GM21367 (cell line): ENCODE data around the gene SLAMF6.
"Not testable (repeated sequence)": the region's sequence is repeated elsewhere in the genome, so short reads cannot be mapped to it uniquely, and the experiment has no call there.

Source experiments
- ATAC-seq: cut with Tn5 transposase; IDR thresholded peaks from one replicate; pipeline ENCODE4 v1.9.1; 2021; ENCODE audit not compliant: unreplicated experiment

Gene SLAMF6

DNA sequence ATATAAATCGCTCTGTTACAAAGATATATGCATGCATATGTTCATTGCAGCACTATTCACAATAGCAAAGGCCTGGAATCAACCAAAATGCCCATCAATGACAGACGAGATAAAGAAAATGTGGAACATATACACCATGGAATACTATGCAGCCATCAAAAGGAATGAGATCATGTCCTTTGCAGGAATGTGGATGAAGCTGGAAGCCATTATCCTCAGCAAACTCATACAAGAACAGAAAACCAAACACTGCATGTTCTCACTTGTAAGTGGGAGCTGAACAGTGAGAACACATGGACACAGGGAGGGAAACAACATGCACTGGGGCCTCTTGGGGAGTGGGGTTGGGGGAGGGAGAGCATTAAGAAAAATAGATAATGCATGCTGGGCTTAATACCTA is 5.5 kb downstream of the SLAMF6 start:
- not testable (repeated sequence) for ATAC-seq

DNA sequence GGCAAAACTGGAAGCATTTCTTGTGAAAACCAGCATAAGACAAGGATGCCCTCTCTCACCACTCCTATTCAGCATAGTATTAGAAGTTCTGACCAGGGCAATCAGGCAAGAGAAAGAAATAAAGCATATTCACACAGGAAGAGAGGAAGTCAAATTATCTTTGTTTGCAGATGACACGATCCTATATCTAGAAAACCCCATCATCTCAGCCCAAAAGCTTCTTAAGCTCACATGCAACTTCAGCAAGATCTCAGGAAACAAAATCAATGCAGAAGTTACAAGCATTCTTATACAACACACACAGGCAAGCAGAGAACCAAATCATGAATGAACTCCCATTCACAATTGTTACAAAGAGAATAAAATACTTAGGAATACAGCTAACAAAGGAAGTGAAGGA is 7.1 kb downstream of the SLAMF6 start:
- not testable (repeated sequence) for ATAC-seq

DNA sequence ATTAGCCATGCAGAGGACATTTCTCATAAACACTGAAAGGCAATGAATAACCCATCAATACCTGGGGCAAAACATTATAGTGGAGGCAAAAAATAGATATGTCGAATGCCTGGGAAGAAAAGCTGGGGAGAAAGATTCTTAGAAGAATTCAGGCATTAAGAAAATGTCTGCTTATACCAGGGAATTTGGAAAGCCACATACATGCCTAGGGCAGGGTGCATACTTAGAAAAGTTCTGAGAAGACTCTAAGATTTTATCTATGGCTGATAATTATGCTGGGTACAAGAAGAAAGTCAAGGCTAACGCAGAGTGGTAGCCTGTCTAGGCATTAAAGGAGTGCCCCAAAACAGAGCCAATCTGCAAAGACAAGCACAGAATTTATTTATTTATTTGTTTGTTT is 18.4 kb downstream of the SLAMF6 start:
- ATAC-seq, result no peak

DNA sequence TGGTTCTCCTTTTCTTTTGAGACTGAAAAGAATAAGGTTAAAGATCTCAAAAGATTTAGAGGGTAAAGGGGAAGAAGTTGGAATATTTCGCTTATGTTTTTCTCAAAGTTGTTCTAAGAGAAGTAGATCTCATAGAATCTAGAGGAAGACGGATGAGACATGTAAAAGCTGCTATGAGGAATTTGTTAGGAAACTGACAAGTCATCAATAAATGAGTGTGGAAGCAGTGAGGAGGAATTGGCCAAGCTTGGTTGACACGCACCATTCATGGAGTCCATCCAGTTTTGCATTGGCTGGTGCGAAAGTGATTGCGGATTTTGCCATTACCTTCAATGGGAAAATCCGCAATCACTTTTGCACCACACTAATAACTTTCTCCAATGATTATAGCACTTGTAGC is 20.0 kb downstream of the SLAMF6 start:
- ATAC-seq, result no peak

DNA sequence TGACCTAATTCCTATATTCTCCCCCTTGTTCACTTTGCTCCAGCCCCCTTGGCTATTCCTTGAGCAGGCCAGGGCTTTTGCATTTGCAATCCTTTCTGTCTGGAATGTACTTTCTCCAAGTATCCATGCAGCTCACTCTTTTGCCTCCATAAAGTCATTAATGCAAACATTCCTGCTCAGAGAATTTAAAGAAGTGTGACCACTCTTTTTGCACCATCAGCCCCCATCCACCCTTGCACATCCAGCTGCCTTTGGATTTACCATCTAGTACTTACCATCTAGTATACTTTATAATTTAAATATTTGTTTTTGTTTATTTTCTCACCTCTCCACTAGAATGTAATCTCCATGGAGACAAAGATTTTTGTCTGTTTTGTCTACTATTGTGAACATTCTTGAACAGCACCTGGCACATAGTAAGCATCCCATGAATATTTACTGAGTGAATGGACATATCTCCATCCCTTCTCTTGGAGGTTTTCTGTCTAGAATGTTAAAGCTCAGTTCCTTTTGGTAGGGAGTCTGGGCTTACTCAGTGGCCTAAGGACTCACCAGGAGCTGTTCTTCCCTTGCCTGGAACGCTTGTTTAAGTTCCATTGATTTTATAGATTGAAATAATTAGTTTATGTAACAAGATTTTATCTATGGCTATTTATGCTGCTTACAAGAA is 22.6 kb downstream of the SLAMF6 start:
- ATAC-seq, result no peak

DNA sequence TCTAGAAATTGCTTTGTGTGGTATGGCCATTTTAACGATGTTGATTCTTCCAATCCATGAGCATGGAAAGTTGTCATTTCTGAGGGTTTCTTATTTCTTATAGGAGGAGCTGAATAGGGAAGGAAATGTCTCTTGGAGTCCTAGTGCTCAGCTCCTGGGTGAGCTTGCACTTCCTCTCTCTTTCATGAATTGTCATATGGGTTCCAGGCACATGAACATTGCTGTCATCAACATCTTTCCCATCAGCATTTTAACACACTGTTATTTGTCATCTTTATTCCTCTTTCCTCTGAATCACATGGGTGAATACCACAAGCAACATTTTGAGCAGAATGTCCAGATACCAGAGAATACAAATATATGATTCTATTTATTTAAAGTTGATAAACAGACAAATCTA is 23.4 kb downstream of the SLAMF6 start:
- no peak for ATAC-seq

DNA sequence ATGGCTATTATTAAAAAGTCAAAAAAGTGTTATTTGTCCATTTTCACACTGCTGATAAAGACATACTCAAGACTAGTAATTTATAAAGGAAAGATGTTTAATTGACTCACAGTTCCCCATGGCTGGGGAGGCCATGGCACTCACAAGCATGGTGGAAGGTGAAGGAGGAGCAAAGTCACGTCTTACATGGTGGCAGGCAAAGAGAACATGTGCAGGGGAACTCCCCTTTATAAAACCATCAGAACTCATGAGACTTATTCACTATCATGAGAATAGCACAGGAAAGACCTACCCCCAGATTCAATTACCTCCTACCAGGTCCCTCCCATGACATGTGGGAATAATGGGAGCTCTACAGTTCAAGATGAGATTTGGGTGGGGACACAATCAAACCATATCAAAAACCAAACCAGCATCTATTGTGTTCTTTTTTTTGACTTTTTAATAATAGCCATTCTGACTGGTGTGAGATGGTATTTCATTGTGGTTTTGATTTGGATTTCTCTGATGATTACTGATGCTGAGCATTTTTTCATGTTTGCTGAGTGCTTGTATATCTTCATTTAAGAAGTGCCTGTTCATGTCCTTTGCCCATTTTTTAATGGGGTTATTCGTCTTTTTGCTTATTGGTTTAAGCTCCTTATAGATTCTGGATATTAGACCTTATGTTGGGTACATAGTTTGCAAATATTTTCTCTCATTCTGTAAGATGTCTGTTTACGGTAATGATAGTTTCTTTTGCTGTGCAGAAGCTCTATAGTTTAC is 24.6 kb downstream of the SLAMF6 start:
- not testable (repeated sequence) for ATAC-seq

DNA sequence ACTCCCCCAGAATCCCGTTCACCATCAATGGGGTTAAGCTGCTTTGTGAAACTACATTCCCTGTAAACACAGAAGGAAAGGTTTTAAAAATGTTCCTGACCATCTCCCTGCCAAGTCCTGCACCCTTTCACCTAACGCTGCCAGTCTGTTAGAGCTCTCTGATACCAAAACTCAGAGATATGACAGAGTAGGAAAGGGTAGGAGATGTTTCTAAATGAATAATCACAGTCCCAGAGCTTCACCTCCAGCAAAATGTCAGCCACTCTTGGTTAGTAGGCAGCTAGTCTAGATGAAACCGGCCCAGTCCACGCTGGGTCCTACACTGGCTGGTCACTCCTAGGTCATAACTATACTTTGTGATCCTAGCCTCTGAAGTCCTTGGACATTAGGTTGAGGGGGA is 26.7 kb downstream of the SLAMF6 start:
- ATAC-seq, result no peak

DNA sequence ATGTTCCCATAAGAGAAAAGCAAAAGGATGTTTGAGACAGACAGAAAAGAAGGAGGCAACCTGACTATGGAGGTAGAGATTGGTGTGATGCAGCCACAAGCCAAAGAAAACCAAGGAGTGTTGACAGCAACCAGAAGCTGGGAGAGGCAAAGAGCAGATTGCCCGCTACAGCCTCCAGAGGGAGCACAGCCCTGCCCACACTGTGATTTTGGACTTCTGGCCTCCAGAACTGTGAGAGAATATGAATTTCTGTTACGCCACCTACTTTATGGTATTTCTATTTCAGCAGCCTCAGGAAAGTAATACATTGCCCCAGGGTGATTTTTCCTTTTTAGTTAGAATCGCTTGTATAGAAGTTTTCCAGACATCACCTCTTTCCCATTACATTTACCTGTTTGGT is 28.4 kb downstream of the SLAMF6 start:
- ATAC-seq, result no peak

DNA sequence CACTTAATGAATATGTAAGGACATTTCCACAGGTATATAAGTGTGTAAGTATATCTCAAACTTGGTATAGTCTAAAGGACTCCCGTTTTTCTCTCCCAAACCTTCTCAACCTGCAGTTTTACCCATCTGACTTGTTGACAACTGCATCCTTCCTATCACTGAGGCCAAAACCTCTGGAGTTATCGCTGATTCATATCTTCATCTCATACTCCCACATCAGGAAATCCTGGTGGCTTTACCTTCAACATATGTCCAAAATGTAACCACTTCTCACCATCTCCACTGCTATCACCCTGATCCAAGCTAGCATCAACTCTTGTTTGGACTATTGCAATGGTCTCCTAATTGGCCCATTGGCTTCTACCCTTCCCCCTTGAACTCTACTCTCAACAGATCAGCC is 30.4 kb downstream of the SLAMF6 start:
- no peak for ATAC-seq

DNA sequence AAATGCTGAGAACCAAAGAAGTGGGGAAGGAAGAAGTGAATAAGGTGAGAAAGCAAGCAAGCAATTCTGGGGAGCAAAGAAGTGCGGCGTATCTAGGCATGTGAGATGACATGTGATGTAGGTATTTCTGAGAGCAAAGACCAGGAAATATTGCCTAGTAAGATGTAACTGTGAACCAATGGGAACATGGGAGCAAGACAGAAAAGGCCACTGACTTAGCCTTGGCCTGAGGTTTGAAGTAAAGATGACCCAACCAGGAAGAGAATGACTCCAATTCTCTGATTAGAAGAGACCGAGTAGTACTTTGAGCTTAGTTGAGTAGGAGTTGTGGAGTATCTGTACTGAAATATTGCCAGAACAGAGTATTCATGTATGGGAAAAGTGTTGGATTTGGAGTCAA is 31.1 kb downstream of the SLAMF6 start:
- ATAC-seq, result no peak

DNA sequence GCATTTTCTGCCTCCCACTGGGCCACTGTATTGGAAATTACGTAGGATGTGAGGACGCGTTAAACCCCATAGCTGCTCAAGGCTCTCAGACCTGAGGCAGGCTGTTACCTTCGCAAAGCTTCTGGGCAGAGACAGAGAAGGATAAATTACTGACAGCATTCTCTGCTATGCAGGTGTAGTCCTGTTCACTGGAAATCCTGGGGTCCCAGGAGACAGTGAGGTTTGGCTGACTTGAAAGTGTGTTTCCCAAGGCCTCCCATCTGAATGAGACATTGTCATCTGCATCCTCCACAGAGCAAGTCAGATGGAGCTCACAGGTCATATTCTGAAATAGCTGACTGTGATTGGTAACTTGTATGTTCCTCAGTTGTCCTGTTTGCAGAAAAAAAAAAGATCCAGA is 32.0 kb downstream of the SLAMF6 start:
- no peak for ATAC-seq

DNA sequence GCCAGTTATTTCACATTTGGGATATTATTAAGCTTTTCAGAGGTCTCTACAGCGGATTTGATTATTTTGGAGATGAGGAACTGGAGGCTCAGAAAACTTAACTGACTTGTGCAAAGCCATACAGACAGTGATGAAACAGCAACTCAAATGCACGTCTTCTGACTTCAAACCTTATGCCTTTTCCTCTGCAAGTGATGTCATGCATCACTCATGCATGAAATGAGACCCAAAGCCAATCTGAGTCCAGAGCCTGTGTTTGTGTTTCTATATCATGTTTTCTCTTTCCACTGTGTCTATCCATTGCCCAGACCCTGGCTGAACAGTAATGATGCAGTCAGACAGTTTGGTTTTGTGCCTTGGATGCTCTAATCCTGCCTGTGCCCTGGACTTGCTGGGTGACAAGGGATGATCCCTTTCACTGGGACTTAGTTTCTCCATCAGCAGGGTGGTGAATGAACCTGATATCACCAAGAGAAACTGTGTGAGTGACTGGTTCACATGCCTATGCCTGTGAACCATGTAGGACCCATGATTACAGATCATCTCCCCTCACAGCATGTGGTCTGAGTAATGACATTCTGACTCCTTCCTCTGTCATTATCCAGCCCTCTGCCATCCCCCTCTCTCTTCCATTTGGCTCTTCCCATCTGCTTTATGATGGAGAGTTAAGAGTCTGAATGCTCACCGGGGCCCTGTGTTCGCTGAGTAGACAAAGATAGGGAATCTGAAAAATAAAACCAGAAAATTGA is 33.4 kb downstream of the SLAMF6 start:
- ATAC-seq, result no peak

DNA sequence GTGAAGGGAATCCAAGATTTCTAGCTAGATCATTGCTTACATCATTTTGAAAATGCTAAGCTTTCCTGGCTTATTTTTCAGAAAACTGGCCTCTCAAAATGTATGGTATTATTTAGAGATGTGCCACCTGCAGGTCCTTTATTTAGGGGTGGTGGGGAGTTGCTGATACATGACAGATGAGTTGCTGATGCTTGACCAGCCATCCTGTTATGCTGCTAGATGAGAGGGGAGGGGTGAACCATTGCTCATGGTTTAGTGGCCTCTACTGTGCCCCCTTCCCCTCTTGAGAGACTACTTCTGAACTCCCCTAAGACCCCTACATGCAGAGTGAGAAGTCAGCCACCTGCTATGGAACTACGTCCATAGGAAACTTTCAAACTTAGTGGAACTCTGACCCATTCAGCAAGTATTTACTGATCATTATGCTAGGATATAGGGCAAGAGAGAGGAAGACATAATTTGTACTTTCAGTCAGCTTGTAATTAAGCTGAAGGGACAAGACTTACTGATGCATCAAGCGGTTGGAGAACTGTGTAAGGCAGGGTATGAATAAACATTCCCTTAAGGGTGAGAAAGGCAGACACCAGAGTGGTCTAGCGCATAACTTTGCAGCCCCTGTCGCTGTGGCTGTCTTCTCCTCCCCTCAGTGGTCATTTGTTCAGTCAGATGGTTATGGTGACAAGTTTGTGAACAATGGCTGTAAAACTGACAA is 34.6 kb downstream of the SLAMF6 start:
- no peak for ATAC-seq

DNA sequence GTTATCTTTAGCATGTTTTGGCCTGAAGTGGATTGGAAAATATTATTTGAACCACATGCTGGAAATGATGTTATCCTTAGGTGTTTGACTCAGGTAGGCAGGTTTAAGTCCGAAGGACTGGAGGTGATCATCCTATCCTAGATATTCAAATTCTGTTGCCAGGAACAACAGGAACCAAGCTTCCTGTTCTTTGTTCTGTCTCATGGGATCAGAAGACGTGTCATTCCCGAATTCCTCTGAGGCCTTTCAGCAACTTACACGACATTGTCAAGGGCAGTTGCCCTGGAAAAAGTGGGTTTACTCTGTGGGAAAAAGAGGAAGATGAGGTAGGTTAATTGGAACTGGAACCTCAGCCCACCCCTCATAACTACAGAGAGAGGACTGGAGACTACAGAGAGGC is 36.6 kb downstream of the SLAMF6 start:
- no peak for ATAC-seq

DNA sequence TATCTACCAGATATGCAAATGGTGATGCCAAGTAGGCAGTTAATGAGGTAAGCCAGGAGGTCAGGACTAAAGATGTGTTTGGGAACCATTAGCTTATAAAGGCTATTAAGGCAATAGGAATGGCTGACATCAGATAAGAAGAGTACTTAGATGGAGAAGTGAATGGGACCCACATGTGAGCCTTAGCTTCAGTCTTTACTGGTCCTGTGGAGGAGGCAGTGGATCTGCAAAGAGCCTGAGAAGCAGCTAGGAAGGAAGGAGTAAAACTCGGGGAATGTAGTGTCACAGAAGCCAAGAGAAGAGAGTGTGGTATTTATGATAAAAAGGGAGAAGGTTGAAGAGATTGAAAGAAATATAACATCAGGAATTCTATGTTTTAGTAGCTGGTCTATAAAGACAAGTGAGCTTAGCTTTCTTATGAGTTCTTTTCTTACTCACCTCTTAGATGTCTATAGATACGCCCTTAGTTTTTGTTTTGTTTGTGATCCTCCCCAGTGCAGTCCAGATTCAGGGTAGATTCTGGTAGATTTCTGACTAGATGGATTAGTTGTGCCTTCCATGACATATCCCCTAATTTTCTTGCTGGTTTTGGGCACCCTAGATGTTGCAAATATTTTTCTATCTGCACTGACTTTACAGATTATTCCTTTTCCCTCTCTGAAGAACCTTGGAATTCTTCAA is 39.4 kb downstream of the SLAMF6 start:
- no peak for ATAC-seq

DNA sequence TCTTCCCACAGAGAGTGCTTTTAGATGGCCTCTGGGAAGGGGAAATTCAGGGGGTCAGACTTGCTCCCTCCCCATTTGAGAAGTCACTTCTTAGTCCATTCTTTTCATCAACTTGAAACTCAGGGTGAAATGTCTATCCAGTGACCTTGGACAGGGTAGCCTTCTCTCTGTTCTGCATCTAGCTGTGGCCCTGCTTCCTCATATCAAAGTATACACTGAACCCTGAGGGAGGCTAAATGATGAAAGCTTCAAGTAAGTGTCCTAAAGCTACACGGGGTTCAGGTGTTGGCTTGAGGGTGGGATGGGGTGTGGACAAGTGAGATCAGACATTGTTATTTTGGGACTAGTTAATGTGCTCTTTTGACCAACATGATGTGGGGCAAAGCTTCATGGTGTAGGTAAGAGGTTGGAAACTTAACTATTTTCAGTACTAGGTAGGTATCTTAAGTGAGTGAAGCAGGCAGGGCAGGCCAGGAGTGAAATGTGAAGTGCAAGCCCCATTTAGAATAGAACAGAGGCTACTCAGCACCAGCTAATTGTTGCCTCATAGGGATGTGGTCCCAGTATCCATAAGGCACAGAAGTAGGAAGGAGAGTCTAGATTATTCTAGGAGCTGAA is 41.0 kb downstream of the SLAMF6 start:
- ATAC-seq, result no peak

DNA sequence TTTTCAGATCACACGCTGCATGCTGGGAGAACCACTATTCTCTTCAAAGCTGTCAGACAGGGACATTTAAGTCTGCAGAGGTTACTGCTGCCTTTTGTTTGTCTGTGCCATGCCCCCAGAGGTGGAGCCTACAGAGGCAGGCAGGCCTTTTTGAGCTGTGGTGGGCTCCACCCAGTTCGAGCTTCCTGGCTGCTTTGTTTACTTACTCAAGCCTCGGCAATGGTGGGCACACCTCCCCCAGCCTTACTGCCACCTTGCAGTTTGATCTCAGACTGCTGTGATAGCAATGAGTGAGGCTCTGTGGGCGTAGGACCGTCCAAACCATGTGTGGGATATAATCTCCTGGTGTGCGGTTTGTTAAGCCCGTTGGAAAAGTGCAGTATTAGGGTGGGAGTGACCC is 42.3 kb downstream of the SLAMF6 start:
- not testable (repeated sequence) for ATAC-seq

DNA sequence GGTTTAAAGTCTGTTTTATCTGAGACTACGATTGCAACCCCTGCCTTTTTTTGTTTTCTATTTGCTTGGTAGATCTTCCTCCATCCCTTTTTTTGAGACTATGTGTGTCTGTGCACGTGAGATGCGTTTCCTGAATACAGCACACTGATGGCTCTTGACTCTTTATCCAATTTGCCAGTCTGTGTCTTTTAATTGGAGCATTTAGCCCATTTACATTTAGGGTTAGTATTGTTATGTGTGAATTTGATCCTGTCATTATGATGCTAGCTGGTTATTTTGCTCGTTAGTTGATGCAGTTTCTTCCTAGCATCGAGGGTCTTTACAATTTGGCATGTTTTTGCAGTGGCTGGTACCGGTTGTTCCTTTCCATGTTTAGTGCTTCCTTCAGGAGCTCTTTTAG is 44.0 kb downstream of the SLAMF6 start:
- ATAC-seq, result not testable (repeated sequence)
